ENCODE results near the gene ZMYND8. TPM values are rescaled to one million over a fixed set of nuclear protein-coding genes. Genes with fewer than 3 reads are reported as not detected.

Gene ZMYND8
- total RNA-seq, 1 donor from 2014 or later = 19.2 TPM

DNA sequence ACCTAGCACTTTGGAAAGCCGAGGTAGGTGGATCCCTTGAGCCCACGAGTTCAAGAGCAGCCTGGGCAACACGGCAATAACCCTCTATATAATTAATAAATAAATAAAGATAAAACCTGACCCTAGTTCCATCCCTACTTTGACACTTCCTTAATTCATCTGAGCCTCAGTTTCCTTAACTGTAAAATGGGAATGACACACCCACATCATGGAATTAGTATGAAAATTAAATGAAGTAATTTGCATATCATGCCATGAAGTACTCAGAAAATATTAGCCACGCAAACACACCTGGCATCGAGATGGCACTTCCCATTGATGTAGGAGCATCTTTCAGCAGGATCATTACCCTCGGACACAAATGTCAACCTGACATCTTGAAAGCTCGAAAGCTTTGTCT is 19.1 kb downstream of the ZMYND8 start:
- TF ChIP-seq, protein P1, sequence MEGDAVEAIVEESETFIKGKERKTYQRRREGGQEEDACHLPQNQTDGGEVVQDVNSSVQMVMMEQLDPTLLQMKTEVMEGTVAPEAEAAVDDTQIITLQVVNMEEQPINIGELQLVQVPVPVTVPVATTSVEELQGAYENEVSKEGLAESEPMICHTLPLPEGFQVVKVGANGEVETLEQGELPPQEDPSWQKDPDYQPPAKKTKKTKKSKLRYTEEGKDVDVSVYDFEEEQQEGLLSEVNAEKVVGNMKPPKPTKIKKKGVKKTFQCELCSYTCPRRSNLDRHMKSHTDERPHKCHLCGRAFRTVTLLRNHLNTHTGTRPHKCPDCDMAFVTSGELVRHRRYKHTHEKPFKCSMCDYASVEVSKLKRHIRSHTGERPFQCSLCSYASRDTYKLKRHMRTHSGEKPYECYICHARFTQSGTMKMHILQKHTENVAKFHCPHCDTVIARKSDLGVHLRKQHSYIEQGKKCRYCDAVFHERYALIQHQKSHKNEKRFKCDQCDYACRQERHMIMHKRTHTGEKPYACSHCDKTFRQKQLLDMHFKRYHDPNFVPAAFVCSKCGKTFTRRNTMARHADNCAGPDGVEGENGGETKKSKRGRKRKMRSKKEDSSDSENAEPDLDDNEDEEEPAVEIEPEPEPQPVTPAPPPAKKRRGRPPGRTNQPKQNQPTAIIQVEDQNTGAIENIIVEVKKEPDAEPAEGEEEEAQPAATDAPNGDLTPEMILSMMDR (IDR thresholded peaks at IDR 0.05; ENCODE audit: insufficient read depth, low read length, poor library complexity, severe bottlenecking) = no peak
- peaks cover under 1% of the 10 kb centered on the region for H3K36me3 ChIP-seq (ENCODE audit: control insufficient read depth, insufficient read depth, low read length)
- H3K4me3 ChIP-seq (ENCODE audit: low read depth, low read length) = no peak overlapping the region
- no peak for DNase-seq (ENCODE audit: low read depth)
- no peaks in the 10 kb centered on the region for H3K27me3 ChIP-seq (ENCODE audit: control insufficient read depth, insufficient read depth, low read length)

DNA sequence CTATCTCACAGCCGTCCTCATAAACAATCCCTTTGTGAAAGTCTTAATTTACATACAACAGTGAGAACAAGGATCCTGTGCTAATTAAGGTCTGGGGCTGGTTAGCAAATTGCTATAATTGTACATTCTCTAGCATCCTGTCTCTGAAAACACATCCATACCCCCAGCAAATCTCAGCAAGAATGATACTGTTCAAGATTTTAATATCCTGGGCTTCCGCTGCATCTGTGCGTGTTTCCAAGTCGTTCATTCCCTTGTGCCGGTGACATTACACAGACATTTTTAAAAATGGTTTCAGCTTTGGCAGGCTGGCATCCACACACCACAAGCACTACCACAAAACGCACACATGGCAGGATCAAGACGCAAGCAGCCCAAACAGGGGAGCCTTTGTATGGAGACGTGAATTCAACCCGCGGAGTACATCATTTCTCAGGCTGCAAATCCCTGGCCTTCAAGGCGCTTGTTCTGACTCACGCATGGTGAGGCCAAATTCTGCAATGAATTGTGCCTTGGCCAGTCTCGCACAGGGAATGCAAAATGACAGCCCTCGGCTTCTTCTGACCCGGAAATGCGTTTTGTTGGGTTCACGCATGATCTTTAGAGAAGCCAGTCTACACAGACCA is 20.3 kb downstream of the ZMYND8 start:
- H3K4me3 ChIP-seq (ENCODE audit: low read depth, low read length) = no peak overlapping the region
- TF ChIP-seq, protein P1 (IDR thresholded peaks at IDR 0.05; ENCODE audit: insufficient read depth, low read length, poor library complexity, severe bottlenecking) = no peak
- H3K27me3 ChIP-seq (ENCODE audit: control insufficient read depth, insufficient read depth, low read length) = no peaks in the 10 kb centered on the region
- peaks cover 2% of the 10 kb centered on the region for H3K36me3 ChIP-seq (ENCODE audit: control insufficient read depth, insufficient read depth, low read length)
- DNase-seq (ENCODE audit: low read depth) = no peak

DNA sequence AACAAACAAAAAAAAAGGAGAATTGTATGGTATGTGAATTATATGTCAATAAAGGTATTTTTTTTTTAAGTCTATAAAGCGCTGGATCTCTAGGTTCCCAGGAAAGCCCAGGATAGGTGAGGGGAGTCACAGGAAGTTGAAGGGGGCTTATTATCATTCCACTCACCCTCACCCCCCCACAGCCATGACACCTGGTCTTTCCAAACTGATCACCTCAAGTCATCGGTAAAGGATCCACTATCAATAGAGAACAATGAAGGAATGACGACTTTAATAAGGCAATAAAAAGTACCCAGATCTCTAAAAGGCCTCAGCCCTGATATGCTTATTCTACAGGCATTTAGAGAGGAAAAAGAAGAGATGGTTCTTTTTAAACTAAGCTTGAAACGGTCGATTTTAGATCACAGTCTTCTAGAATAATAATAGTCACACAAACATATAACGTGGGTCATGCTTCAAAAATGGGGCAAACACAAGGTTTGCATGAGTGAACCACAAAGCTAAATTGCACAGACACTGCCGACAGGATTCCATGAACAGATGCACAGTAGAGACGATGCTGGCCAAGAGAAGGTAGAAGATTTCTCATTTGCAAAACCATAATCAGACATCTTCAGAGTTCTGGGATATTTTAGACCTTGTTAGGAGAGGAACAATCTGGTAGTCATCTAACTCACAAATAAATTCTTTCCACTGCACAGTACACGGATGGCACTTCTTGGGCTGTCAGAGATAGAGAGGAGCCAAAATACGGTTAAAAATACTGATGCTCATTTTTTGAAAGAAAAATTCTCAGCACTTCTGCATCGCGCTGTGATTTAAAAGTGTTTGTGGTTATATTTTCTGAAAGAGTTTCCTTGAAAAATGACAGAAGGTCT is 21.0 kb downstream of the ZMYND8 start:
- peaks cover 2% of the 10 kb centered on the region for H3K36me3 ChIP-seq (ENCODE audit: control insufficient read depth, insufficient read depth, low read length)
- no peak for DNase-seq (ENCODE audit: low read depth)
- TF ChIP-seq, protein P1 (IDR thresholded peaks at IDR 0.05; ENCODE audit: insufficient read depth, low read length, poor library complexity, severe bottlenecking) = no peak
- no peak overlapping the region for H3K4me3 ChIP-seq (ENCODE audit: low read depth, low read length)
- H3K27me3 ChIP-seq (ENCODE audit: control insufficient read depth, insufficient read depth, low read length) = no peaks in the 10 kb centered on the region

GRCh38 chr20:47334022-47334551 is 22.4 kb downstream of the ZMYND8 start:
- no peak overlapping the region for H3K4me3 ChIP-seq (ENCODE audit: low read depth, low read length)
- DNase-seq (ENCODE audit: low read depth) = peak; percentile 77
- H3K27me3 ChIP-seq (ENCODE audit: control insufficient read depth, insufficient read depth, low read length) = no peaks in the 10 kb centered on the region
- TF ChIP-seq, protein P1 (IDR thresholded peaks at IDR 0.05; ENCODE audit: insufficient read depth, low read length, poor library complexity, severe bottlenecking) = no peak
- peaks cover 2% of the 10 kb centered on the region for H3K36me3 ChIP-seq (ENCODE audit: control insufficient read depth, insufficient read depth, low read length)

GRCh38 chr20:47332381-47333206 is 23.9 kb downstream of the ZMYND8 start:
- Histone ChIP-seq H3K4me3 (ENCODE audit: low read depth, low read length) (no peak overlapping the region), H3K27me3 (ENCODE audit: control insufficient read depth, insufficient read depth, low read length) (no peaks in the 10 kb centered on the region), H3K36me3 (ENCODE audit: control insufficient read depth, insufficient read depth, low read length) (peaks cover 2% of the 10 kb centered on the region)
- TF ChIP-seq, protein P1 (IDR thresholded peaks at IDR 0.05; ENCODE audit: insufficient read depth, low read length, poor library complexity, severe bottlenecking) = no peak
- DNase-seq (ENCODE audit: low read depth) = no peak

Data from kidney epithelial cell (primary cell).